GM12872 (cell line): ENCODE data around the gene PALM2AKAP2.

ENCODE experiments used
- CTCF ChIP-seq: IDR thresholded peaks from 3 replicates; pipeline ENCODE4 v1.5.1; 2011; ENCODE audit warnings: low read depth, mild to moderate bottlenecking, low read length, moderate library complexity; ENCODE audit not compliant: insufficient read depth

Gene PALM2AKAP2

GRCh38 chr9:109742776-109743348 lies 37.1 kb upstream of the PALM2AKAP2 start:
- TF ChIP-seq CTCF: no peak

- TF ChIP-seq CTCF: no peak
These were observed 36.3 kb upstream of the PALM2AKAP2 start for GRCh38 chr9:109743696-109744095.

GRCh38 chr9:109745335-109746283 lies 34.4 kb upstream of the PALM2AKAP2 start:
- TF ChIP-seq CTCF: no peak

GRCh38 chr9:109751253-109751652 lies 28.7 kb upstream of the PALM2AKAP2 start:
- no peak for TF ChIP-seq CTCF

GRCh38 chr9:109753308-109753707 lies 26.7 kb upstream of the PALM2AKAP2 start:
- no peak for TF ChIP-seq CTCF

- TF ChIP-seq CTCF: no peak
These were observed 25.0 kb upstream of the PALM2AKAP2 start for GRCh38 chr9:109755040-109755439.

- TF ChIP-seq CTCF: no peak
These were observed 20.4 kb upstream of the PALM2AKAP2 start for GRCh38 chr9:109759589-109759988.
